HepG2 (cell line): ENCODE results near the gene WDR45B. TPM values are rescaled to one million over a fixed set of nuclear protein-coding genes. Genes with fewer than 3 reads are reported as not detected.

ENCODE experiments used
- ATF7 ChIP-seq, 2 experiments: fragments of 450-650 bp in 1 of 2; sonication (generic) in 1 of 2; formaldehyde crosslinking in 1 of 2; IDR thresholded peaks; 2 replicates each; pipeline versions ENCODE4 v1.4.0 to v1.6.1; 2016 to 2020; ENCODE audit warnings: antibody characterized with exemption in 1 of 2, mild to moderate bottlenecking in 1 of 2, missing genetic modification reagents in 1 of 2
- DNMT1 ChIP-seq: sonication (generic); formaldehyde crosslinking; IDR thresholded peaks from 2 replicates; pipeline ENCODE4 v1.5.1; 2020; ENCODE audit warnings: mild to moderate bottlenecking, missing genetic modification reagents
- GTF3A ChIP-seq: sonication (generic); formaldehyde crosslinking; conservative IDR thresholded peaks from 2 replicates; pipeline ENCODE4 v1.4.0; 2020; ENCODE audit warnings: mild to moderate bottlenecking, missing genetic modification reagents
- RXRB ChIP-seq: IDR thresholded peaks from 2 replicates; pipeline ENCODE4 v1.6.1; 2016; ENCODE audit warnings: borderline replicate concordance, missing genetic modification reagents, missing compliant biosample characterization
- SRSF4 ChIP-seq: fragments of 200-400 bp; formaldehyde crosslinking; IDR thresholded peaks from one replicate; pipeline ENCODE4 v1.6.1; 2018; ENCODE audit warnings: mild to moderate bottlenecking, low read depth, low read length, moderate library complexity; ENCODE audit not compliant: poor library complexity, severe bottlenecking
- SRY ChIP-seq: sonication (generic); formaldehyde crosslinking; IDR thresholded peaks from 2 replicates; pipeline ENCODE4 v1.8.0; 2022; ENCODE audit warnings: mild to moderate bottlenecking, missing genetic modification reagents
- TARDBP ChIP-seq: sonication (generic); formaldehyde crosslinking; IDR thresholded peaks from 2 replicates; pipeline ENCODE4 v1.8.0; 2022; ENCODE audit warnings: mild to moderate bottlenecking, missing genetic modification reagents
- TGIF2 ChIP-seq: IDR thresholded peaks from 2 replicates; pipeline ENCODE4 v1.6.1; 2016; ENCODE audit warnings: control low read depth, missing compliant biosample characterization
- THYN1 ChIP-seq: sonication (generic); formaldehyde crosslinking; IDR thresholded peaks from 2 replicates; pipeline ENCODE4 v1.8.1; 2023; ENCODE audit warnings: low read depth, mild to moderate bottlenecking, moderate library complexity, missing genetic modification reagents, borderline replicate concordance
- ZNF121 ChIP-seq: sonication (generic); formaldehyde crosslinking; IDR thresholded peaks from 2 replicates; pipeline ENCODE4 v1.5.0; 2020; ENCODE audit warnings: mild to moderate bottlenecking, missing genetic modification reagents
- ZNF563 ChIP-seq: sonication (generic); formaldehyde crosslinking; IDR thresholded peaks from 2 replicates; pipeline ENCODE4 v1.8.0; 2022; ENCODE audit warnings: mild to moderate bottlenecking, moderate library complexity, missing genetic modification reagents
- ZNF570 ChIP-seq: sonication (generic); formaldehyde crosslinking; IDR thresholded peaks from 2 replicates; pipeline ENCODE4 v1.4.0; 2020; ENCODE audit warnings: mild to moderate bottlenecking, missing genetic modification reagents, borderline replicate concordance
- ZSCAN31 ChIP-seq: sonication (generic); formaldehyde crosslinking; IDR thresholded peaks from 2 replicates; pipeline ENCODE4 v1.5.0; 2020; ENCODE audit warnings: low read depth, mild to moderate bottlenecking, missing genetic modification reagents
- polyA plus RNA-seq, 8 experiments: library from polyadenylated mRNA; depleted of rRNA in 3 of 8; stranded (reverse) in 7 of 8; unstranded in 1 of 8; fragments of >200 nt; fragmentation: Illumina TruSeq in 4 of 8; extraction: Trizol in 4 of 8; gene quantifications; 2 replicates each; pipeline versions ENCODE4 v1.2.1 to v1.2.3, GENCODE V29; 2011 to 2016; ENCODE audit warnings: low read depth in 4 of 8, missing spikeins in 1 of 8, mixed read lengths in 1 of 8; ENCODE audit not compliant: insufficient read depth in 1 of 8
- total RNA-seq, 5 experiments: library from RNA; depleted of rRNA; stranded (reverse); fragments of >200 nt; fragmentation: Illumina TruSeq; extraction: Trizol; gene quantifications; 2 replicates each; pipeline ENCODE4 v1.2.3, GENCODE V29; 2016; ENCODE audit warnings: low read depth in 1 of 5
- TF ChIP-seq, protein P1 (sequence below): sonication (generic); formaldehyde crosslinking; IDR thresholded peaks from 2 replicates; pipeline ENCODE4; 2020; ENCODE audit warnings: missing genetic modification reagents, mild to moderate bottlenecking, borderline replicate concordance
- TF ChIP-seq, protein P2 (sequence below): sonication (generic); formaldehyde crosslinking; IDR thresholded peaks from 2 replicates; pipeline ENCODE4 v1.9.0; 2021; ENCODE audit warnings: missing genetic modification reagents, borderline replicate concordance
- TF ChIP-seq, protein P3 (sequence below): sonication (generic); formaldehyde crosslinking; IDR thresholded peaks from 2 replicates; pipeline ENCODE4 v1.5.1; 2020; ENCODE audit warnings: mild to moderate bottlenecking, missing genetic modification reagents, moderate library complexity
- TF ChIP-seq, protein P4 (sequence below): sonication (generic); formaldehyde crosslinking; IDR thresholded peaks from 2 replicates; pipeline ENCODE4 v1.4.0; 2020; ENCODE audit warnings: mild to moderate bottlenecking, low read depth, missing genetic modification reagents

The WDR45B gene
- total and polyA plus RNA-seq, 2 of the 13 experiments (the other 11 are each of a cell fraction or from before 2014, with no cell fraction given) = 86.2 to 155 TPM

DNA sequence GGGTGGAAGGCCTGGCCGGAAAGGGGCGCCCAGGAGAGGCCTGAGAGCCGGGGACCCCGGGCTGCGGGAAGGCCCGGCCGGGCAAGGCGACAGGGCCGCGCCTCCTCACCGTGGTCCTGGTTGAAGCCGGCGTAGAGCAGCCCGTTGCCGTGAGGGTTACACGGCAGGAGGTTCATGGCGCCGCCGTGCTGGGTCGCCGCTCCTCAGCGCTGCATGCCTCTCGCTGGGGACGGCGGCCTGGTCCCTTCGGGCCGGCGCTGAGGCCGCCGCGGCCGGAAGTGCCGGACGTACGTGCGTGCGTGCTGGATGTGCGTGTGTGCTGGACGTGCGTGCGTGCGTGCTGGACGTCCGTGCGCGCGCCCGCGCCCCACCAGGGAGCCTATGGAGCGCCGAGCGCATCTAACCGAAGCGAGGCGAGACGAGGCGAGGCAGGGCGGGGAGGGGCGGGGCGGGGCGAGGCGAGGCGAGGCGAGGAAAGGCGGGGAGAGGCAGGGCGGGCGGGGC is at the start of gene WDR45B (continued):
- TF ChIP-seq, protein P1, sequence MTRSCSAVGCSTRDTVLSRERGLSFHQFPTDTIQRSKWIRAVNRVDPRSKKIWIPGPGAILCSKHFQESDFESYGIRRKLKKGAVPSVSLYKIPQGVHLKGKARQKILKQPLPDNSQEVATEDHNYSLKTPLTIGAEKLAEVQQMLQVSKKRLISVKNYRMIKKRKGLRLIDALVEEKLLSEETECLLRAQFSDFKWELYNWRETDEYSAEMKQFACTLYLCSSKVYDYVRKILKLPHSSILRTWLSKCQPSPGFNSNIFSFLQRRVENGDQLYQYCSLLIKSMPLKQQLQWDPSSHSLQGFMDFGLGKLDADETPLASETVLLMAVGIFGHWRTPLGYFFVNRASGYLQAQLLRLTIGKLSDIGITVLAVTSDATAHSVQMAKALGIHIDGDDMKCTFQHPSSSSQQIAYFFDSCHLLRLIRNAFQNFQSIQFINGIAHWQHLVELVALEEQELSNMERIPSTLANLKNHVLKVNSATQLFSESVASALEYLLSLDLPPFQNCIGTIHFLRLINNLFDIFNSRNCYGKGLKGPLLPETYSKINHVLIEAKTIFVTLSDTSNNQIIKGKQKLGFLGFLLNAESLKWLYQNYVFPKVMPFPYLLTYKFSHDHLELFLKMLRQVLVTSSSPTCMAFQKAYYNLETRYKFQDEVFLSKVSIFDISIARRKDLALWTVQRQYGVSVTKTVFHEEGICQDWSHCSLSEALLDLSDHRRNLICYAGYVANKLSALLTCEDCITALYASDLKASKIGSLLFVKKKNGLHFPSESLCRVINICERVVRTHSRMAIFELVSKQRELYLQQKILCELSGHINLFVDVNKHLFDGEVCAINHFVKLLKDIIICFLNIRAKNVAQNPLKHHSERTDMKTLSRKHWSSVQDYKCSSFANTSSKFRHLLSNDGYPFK (CRISPR knock-in tag) = peak; percentile 76
- TF ChIP-seq RXRB (CRISPR knock-in tag) = peak; percentile 54; the same call in 1 of the 2 replicates
- TF ChIP-seq TGIF2 (CRISPR knock-in tag) = peak; percentile 93
- TF ChIP-seq SRSF4 = no peak
- TF ChIP-seq, protein P2, sequence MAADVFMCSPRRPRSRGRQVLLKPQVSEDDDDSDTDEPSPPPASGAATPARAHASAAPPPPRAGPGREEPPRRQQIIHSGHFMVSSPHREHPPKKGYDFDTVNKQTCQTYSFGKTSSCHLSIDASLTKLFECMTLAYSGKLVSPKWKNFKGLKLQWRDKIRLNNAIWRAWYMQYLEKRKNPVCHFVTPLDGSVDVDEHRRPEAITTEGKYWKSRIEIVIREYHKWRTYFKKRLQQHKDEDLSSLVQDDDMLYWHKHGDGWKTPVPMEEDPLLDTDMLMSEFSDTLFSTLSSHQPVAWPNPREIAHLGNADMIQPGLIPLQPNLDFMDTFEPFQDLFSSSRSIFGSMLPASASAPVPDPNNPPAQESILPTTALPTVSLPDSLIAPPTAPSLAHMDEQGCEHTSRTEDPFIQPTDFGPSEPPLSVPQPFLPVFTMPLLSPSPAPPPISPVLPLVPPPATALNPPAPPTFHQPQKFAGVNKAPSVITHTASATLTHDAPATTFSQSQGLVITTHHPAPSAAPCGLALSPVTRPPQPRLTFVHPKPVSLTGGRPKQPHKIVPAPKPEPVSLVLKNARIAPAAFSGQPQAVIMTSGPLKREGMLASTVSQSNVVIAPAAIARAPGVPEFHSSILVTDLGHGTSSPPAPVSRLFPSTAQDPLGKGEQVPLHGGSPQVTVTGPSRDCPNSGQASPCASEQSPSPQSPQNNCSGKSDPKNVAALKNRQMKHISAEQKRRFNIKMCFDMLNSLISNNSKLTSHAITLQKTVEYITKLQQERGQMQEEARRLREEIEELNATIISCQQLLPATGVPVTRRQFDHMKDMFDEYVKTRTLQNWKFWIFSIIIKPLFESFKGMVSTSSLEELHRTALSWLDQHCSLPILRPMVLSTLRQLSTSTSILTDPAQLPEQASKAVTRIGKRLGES (CRISPR knock-in tag) = no peak
- no peak for TF ChIP-seq ZNF570 (CRISPR knock-in tag)
- TF ChIP-seq SRY (CRISPR knock-in tag) = peak; percentile 86; the same call in 1 of the 2 replicates
- no peak for TF ChIP-seq GTF3A
- peak; percentile 91 for TF ChIP-seq DNMT1 (CRISPR knock-in tag)
- peak; percentile 96 for TF ChIP-seq ZNF563 (CRISPR knock-in tag)
- peak; percentile 78 for TF ChIP-seq ZSCAN31
- TF ChIP-seq TARDBP = peak; percentile 94
- TF ChIP-seq, protein P3, sequence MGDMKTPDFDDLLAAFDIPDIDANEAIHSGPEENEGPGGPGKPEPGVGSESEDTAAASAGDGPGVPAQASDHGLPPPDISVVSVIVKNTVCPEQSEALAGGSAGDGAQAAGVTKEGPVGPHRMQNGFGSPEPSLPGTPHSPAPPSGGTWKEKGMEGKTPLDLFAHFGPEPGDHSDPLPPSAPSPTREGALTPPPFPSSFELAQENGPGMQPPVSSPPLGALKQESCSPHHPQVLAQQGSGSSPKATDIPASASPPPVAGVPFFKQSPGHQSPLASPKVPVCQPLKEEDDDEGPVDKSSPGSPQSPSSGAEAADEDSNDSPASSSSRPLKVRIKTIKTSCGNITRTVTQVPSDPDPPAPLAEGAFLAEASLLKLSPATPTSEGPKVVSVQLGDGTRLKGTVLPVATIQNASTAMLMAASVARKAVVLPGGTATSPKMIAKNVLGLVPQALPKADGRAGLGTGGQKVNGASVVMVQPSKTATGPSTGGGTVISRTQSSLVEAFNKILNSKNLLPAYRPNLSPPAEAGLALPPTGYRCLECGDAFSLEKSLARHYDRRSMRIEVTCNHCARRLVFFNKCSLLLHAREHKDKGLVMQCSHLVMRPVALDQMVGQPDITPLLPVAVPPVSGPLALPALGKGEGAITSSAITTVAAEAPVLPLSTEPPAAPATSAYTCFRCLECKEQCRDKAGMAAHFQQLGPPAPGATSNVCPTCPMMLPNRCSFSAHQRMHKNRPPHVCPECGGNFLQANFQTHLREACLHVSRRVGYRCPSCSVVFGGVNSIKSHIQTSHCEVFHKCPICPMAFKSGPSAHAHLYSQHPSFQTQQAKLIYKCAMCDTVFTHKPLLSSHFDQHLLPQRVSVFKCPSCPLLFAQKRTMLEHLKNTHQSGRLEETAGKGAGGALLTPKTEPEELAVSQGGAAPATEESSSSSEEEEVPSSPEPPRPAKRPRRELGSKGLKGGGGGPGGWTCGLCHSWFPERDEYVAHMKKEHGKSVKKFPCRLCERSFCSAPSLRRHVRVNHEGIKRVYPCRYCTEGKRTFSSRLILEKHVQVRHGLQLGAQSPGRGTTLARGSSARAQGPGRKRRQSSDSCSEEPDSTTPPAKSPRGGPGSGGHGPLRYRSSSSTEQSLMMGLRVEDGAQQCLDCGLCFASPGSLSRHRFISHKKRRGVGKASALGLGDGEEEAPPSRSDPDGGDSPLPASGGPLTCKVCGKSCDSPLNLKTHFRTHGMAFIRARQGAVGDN (CRISPR knock-in tag) = peak; percentile 92
- TF ChIP-seq ZNF121 = no peak; the same call in 1 of the 2 replicates
- no peak for TF ChIP-seq ATF7 (IDR thresholded peaks at IDR 0.05)
- peak; percentile 52; the same call in 1 of the 2 replicates for TF ChIP-seq ATF7 (CRISPR knock-in tag; IDR thresholded peaks at IDR 0.05)
- TF ChIP-seq THYN1 = no peak
- TF ChIP-seq, protein P4, sequence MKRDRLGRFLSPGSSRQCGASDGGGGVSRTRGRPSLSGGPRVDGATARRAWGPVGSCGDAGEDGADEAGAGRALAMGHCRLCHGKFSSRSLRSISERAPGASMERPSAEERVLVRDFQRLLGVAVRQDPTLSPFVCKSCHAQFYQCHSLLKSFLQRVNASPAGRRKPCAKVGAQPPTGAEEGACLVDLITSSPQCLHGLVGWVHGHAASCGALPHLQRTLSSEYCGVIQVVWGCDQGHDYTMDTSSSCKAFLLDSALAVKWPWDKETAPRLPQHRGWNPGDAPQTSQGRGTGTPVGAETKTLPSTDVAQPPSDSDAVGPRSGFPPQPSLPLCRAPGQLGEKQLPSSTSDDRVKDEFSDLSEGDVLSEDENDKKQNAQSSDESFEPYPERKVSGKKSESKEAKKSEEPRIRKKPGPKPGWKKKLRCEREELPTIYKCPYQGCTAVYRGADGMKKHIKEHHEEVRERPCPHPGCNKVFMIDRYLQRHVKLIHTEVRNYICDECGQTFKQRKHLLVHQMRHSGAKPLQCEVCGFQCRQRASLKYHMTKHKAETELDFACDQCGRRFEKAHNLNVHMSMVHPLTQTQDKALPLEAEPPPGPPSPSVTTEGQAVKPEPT (CRISPR knock-in tag) = no peak
